GM12801 (cell line): ENCODE data around the gene EEPD1.

Experiments used
- TF ChIP-seq, protein P1 (sequence below): IDR thresholded peaks from one replicate; pipeline ENCODE4 v1.5.1; 2011; ENCODE audit warnings: control low read depth; ENCODE audit not compliant: insufficient read length; ENCODE audit errors: extremely low read depth

The EEPD1 gene

DNA sequence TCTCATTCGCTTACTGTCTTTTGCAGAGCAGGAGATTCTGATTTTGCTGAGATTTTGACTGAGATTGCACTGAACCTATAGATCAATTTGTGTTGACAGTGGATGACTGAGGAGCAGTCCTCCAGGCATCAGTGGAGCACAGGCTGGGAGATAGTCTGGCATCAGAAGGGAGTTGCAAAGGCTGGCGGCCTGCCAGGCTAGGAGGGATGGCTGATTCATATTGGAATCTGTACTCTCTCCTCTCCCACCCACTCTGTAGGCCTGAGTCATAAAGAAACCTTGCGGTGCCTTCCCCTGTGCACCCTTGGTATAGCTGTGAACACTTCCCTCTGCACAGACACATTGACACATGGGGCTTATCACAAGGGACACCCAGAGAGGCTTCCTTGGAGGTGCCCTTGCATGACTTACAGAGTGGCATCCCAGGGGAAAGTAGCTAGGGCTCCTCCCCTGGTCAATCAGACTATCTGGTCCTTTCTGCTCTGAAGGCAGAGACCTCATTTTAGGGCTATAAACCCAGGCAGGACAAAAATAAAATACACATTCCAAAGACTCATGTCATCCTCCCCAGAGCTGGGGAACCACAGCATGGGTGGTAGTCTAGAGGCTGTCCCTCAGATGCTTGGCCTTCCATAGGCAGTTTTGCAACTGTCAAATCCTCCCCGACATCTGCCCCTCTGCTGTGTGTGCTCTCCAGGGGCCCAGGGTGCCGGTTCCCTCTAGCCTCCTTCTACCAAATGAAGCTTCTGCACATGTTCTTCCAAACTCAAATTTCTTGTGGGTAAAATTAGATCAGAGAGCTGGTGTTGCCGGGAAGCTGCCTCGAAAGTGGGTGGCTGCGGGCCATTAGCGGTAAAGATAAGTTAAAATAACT is 37.4 kb upstream of the EEPD1 start:
- TF ChIP-seq, protein P1, sequence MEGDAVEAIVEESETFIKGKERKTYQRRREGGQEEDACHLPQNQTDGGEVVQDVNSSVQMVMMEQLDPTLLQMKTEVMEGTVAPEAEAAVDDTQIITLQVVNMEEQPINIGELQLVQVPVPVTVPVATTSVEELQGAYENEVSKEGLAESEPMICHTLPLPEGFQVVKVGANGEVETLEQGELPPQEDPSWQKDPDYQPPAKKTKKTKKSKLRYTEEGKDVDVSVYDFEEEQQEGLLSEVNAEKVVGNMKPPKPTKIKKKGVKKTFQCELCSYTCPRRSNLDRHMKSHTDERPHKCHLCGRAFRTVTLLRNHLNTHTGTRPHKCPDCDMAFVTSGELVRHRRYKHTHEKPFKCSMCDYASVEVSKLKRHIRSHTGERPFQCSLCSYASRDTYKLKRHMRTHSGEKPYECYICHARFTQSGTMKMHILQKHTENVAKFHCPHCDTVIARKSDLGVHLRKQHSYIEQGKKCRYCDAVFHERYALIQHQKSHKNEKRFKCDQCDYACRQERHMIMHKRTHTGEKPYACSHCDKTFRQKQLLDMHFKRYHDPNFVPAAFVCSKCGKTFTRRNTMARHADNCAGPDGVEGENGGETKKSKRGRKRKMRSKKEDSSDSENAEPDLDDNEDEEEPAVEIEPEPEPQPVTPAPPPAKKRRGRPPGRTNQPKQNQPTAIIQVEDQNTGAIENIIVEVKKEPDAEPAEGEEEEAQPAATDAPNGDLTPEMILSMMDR, result no peak

DNA sequence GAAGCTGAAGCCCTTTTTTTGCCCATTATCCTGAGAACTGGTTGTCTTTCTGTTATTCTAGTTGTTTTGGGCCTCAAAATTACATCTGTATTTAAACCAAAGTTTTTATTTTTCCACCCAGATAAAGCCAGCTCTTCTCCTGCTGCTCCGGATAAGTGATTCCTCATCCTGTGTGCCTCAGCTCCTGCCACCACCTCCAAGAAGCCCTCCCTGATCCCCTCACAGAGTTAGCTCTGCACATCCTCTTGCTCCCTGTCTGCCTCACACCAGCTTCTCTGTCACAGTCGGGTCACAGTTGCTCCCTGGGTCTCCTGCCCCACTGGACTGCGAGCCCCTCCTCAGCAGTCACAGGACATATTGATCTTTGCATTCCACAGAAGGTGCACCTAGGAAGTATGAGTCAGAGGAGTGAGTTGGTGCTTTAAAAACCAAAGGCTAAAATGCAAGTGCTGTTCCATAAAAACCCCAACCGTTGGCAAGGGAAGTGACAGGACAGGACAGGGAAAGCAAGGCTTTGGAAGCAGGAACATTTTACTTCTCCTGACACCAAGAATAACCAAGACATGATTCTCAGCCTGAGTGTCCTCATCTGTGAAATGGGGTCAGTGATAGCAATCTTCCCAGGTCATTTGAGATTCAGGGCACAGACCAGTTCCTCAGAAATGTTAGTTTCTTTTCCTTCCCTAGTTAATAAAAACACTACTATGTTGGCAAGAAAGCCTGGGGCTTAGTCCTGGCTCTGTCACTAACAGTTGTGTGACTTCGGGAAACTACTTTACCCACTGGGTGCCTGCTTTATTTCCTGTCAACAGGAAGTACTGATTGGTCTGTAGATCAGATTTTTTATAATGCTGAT is 36.5 kb upstream of the EEPD1 start:
- TF ChIP-seq, protein P1, result no peak

DNA sequence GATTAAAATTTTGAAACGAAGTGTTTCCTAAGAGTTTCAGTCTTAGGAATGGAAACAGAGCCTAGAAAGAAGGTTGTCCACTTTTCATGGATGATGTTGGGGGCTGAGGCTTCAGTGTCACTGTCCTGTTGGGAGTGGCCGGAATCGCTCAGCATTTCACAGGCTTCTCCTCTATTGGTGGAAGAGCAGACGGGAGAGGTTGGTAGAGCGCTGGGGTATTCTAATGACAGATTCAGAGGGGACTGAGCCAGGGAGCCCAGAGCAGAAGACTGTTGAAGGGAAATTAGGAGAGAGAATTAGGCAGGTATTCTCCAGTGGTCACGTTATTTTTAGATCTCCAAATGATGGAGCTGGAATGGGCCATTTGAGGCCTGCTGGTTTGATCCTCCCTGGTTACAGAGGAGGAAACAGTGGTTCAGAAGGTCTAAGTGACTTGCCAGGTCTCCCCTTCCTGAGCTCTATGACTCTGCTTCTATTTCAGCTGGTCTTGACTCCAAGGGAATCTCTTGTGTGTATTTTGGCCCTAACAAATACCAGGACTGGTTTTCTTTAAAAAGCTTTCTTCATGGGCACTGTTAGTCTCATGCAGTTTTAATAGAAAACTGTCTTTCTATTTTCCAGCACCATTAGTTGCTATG is 35.7 kb upstream of the EEPD1 start:
- TF ChIP-seq, protein P1, result no peak

DNA sequence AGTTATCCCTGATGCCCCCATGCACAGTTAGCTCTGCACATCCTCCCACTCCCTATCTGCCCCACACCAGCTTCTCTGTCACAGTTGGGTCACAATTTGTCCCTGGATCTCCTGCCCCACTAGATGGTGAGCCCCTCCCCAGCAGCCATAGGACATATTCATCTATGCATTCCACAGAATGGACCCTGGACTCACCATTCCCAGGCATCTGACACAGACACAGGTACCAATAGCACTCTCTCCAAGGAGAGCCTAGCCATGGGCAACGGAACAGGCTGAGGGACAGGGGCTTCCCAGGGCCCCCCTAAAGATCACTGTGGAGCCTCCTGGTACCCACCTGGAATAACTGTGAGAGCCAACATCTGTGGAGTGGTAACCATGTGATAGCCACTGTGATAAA is 34.7 kb upstream of the EEPD1 start:
- TF ChIP-seq, protein P1, result no peak

DNA sequence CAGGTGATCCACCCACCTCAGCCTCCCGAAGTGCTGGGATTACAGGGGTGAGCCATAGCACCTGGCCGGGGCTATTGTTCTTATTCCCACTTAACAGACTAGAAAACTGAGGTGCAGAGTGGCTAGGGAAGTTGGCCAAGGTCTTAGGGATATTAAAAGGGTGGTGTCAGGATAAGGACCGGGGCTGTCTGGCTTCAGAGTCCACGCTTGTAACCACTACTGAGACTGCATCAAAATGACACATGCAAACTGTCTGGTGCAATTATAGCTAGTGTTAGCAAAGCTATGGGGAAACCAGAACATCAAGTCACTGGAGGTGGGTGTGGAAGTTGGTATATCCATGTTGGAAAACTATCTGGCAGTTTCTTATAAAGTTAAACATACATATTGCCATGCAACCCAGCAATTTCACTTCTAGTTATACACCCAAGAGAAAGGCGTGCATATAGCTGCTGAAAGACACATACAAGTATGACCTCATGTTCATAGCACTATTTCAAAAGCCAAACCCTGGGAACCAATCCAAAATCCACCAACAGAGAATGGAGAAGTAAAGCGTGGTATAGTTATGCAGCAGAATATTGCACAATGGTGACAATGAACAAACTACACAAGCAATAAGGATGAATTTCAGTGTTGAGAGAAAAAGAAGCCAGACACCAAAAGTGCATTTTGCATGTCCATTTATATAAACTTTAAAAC is 33.9 kb upstream of the EEPD1 start:
- TF ChIP-seq, protein P1, result no peak

DNA sequence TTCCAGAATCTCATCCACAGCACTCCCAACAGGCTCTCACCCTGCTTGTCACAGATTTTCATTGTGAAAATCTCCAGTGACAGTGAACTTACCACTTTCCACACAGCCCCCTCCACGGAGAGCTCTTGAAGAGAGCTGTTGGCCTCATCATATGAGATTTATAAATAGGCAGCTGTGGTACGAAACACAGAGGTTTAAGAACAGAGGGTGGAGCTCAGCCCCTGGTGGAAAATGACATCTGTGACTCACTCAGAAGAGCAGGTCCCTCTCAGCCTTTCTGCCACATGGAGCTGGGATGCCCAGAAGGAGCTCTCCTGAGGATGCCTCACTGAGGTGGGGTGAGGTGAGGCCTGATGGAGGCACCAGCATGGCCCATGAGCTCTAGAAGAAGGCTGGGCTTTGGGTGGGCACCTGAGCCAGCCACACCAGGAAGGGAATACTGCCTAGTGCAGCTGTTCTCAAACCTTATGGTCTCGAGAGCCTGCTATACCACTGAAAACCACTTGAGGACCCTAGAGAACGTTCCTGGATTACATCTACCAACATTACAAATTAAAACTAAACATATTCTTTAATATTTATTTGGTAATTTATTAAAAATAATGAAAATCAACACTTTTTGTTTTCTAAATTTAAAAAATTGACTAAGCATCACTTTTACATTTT is 25.8 kb upstream of the EEPD1 start:
- TF ChIP-seq, protein P1, result no peak
